NCI-H1417 treated with DMSO at 0.1 percent for 48 hours (cell line): Measurements from ENCODE around the gene KRT33B.
A peak's percentile ranks its signal among the peaks of the same experiment; 100 is the strongest.

Experiments used
- DNase-seq: peaks from one replicate; lab custom pipeline; 2025; lab: John Stamatoyannopoulos, UW

The KRT33B gene

GRCh38 chr17:41324180-41325075 lies 45.2 kb downstream of the KRT33B start:
- no peak for DNase-seq

GRCh38 chr17:41322903-41323895 lies 46.4 kb downstream of the KRT33B start:
- no peak for DNase-seq

GRCh38 chr17:41322094-41322902 lies 47.3 kb downstream of the KRT33B start:
- peak; percentile 11 for DNase-seq

GRCh38 chr17:41318231-41318630 lies 51.4 kb downstream of the KRT33B start:
- no peak for DNase-seq

- no peak for DNase-seq
Observed at GRCh38 chr17:41315814-41316445, 53.7 kb downstream of the KRT33B start.

GRCh38 chr17:41315204-41315794 lies 54.3 kb downstream of the KRT33B start, which contains the start of gene KRTAP17-1:
KRTAP17-1 (minus strand) TSS chr17:41315710; CDS start chr17:41315650, 60 bp downstream.
- no peak for DNase-seq
